ENCODE measurements around the gene MINDY1.

DNA sequence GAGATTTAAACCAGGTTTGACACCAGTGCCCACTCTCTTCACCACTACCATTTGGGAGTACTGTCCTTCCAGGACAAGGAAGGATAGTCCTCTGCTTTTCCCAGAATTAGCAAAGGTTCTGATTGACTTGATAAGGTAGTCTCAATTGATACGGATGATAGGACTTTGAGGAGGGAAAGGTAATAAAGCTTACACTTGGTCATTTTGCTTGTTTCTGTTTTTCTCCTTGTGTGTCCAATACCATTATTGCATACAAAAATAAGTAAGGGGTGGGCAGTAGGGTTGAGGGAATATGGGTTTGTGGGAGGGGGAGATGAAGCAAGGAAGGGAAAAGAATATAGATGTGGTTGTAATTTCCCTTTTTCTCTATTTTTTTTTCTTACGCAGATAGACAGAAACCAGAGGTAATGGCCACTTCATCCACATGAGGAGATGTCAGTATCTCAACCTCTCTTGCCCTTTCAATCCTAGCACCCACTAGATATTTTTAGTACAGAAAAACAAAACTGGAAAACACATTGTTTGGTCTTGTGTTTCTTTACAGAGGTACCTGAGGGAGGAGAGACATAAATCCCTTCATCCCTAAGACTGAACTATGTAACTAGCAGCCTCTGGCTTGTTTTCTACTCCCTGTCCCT is 43.5 kb upstream of the MINDY1 start:
- TF ChIP-seq EZH2 (IDR thresholded peaks at IDR 0.05), result no peak
- peak; percentile 26; the same call in 1 of the 2 replicates for TF ChIP-seq POLR2AphosphoS5 (IDR thresholded peaks at IDR 0.05; ENCODE audit: borderline replicate concordance, low read depth, low read length)
- no peak for TF ChIP-seq FOXP2 (optimal IDR thresholded peaks at IDR 0.05; ENCODE audit: control extremely low read depth, extremely low read length, insufficient read depth)

All from SK-N-MC (cell line).